Astrocyte of the hippocampus (primary cell): Measurements from ENCODE around the gene DGKD.
"Not testable (repeated sequence)": the region's sequence is repeated elsewhere in the genome, so short reads cannot be mapped to it uniquely, and the experiment has no call there.

Experiments used
- DNase-seq: peaks from one replicate; pipeline ENCODE4 v3.0.0; 2011; ENCODE audit warnings: low read depth, low spot score

DGKD gene

GRCh38 chr2:233353769-233354499 lies at the start of gene DGKD:
DGKD (plus strand) TSS chr2:233354494; CDS start chr2:233354519, 25 bp downstream.
- peak; percentile 78 for DNase-seq

GRCh38 chr2:233307565-233307964 lies 46.7 kb upstream of the DGKD start, which contains the start of gene SAG:
SAG (plus strand) TSS chr2:233307816; CDS start chr2:233309190, 1,374 bp downstream.
- DNase-seq, result no peak

GRCh38 chr2:233311241-233311926 lies 42.9 kb upstream of the DGKD start:
- no peak for DNase-seq

- DNase-seq, result no peak
These were observed 41.4 kb upstream of the DGKD start for GRCh38 chr2:233312874-233313273.

- no peak for DNase-seq
These were observed 39.9 kb upstream of the DGKD start for GRCh38 chr2:233314180-233314925.

GRCh38 chr2:233317196-233317943 lies 36.9 kb upstream of the DGKD start:
- DNase-seq, result no peak

GRCh38 chr2:233319256-233319655 lies 35.0 kb upstream of the DGKD start:
- no peak for DNase-seq

- no peak for DNase-seq
These were observed 33.8 kb upstream of the DGKD start for GRCh38 chr2:233320470-233320869.

GRCh38 chr2:233321166-233321565 lies 33.1 kb upstream of the DGKD start:
- no peak for DNase-seq

- no peak for DNase-seq
These were observed 30.4 kb upstream of the DGKD start for GRCh38 chr2:233323851-233324250.

- no peak for DNase-seq
These were observed 29.0 kb upstream of the DGKD start for GRCh38 chr2:233325256-233325655.

- no peak for DNase-seq
These were observed 28.5 kb upstream of the DGKD start for GRCh38 chr2:233325814-233326213.

- DNase-seq, result no peak
These were observed 27.8 kb upstream of the DGKD start for GRCh38 chr2:233326500-233326899.

GRCh38 chr2:233328922-233329321 lies 25.4 kb upstream of the DGKD start:
- DNase-seq, result no peak

GRCh38 chr2:233329489-233330135 lies 24.7 kb upstream of the DGKD start:
- DNase-seq, result peak; percentile 71

- DNase-seq, result no peak
These were observed 22.8 kb upstream of the DGKD start for GRCh38 chr2:233331536-233331935.

GRCh38 chr2:233332125-233332524 lies 22.2 kb upstream of the DGKD start:
- DNase-seq, result no peak

GRCh38 chr2:233334915-233335314 lies 19.4 kb upstream of the DGKD start:
- DNase-seq, result no peak

- not testable (repeated sequence) for DNase-seq
These were observed 18.2 kb upstream of the DGKD start for GRCh38 chr2:233336091-233336490.

GRCh38 chr2:233336541-233336940 lies 17.8 kb upstream of the DGKD start:
- DNase-seq, result no peak

GRCh38 chr2:233338046-233338445 lies 16.2 kb upstream of the DGKD start:
- DNase-seq, result no peak
